K562 (cell line): ENCODE measurements around the gene DOK3. TPM values are rescaled to one million over a fixed set of nuclear protein-coding genes. Genes with fewer than 3 reads are reported as not detected.

Experiments
- CBX2 ChIP-seq: fragments of 200-600 bp; sonication (generic); IDR thresholded peaks from one replicate; pipeline ENCODE4 v1.6.1; 2012; ENCODE audit warnings: mild to moderate bottlenecking, low read length, inconsistent platforms; ENCODE audit not compliant: insufficient read depth, poor library complexity, severe bottlenecking
- CHD2 ChIP-seq: IDR thresholded peaks from 2 replicates; pipeline ENCODE4 v1.6.1; 2011; ENCODE audit warnings: low read depth, low read length
- EP400 ChIP-seq: fragments of 450-650 bp; IDR thresholded peaks from 2 replicates; pipeline ENCODE4 v1.6.1; 2017; ENCODE audit warnings: antibody characterized with exemption, mild to moderate bottlenecking, moderate library complexity
- FOXJ2 ChIP-seq: fragments of 200-800 bp; sonication (Bioruptor generic); IDR thresholded peaks from 2 replicates; pipeline ENCODE4 v1.6.1; 2016; ENCODE audit warnings: missing genetic modification characterization, missing compliant biosample characterization
- GTF2A2 ChIP-seq: IDR thresholded peaks from 2 replicates; pipeline ENCODE4 v1.6.1; 2016; ENCODE audit warnings: mild to moderate bottlenecking, missing genetic modification characterization, missing compliant biosample characterization
- HDAC1 ChIP-seq, 2 experiments: fragments of 450-650 bp; IDR thresholded peaks; 2 replicates each; pipeline ENCODE4 v1.6.1; 2016 to 2017; ENCODE audit warnings: inconsistent platforms in 1 of 2, mild to moderate bottlenecking in 1 of 2, moderate library complexity in 1 of 2
- NFRKB ChIP-seq: fragments of 450-650 bp; IDR thresholded peaks from 2 replicates; pipeline ENCODE4 v1.6.1; 2016; ENCODE audit warnings: low read depth
- RBM22 ChIP-seq: fragments of 200-400 bp; formaldehyde crosslinking; IDR thresholded peaks from 2 replicates; pipeline ENCODE4 v1.6.1; 2018; ENCODE audit warnings: low read length, low read depth; ENCODE audit not compliant: poor library complexity, severe bottlenecking
- RHOXF2B ChIP-seq: fragments of 250-450 bp; sonication (Bioruptor Pico); conservative IDR thresholded peaks from 2 replicates; pipeline ENCODE4 v1.5.1; 2021
- SIN3A ChIP-seq, 2 experiments: fragments of 150-350 bp in 1 of 2; IDR thresholded peaks; 2 replicates each; pipeline ENCODE4 v1.6.1; 2011 to 2016; ENCODE audit warnings: borderline replicate concordance in 2 of 2, low read depth in 2 of 2, low read length in 2 of 2, mild to moderate bottlenecking in 2 of 2, moderate library complexity in 2 of 2; ENCODE audit not compliant: control insufficient read depth in 1 of 2
- SLC30A9 ChIP-seq: fragments of 250-450 bp; sonication (Bioruptor Pico); IDR thresholded peaks from 2 replicates; pipeline ENCODE4 v1.8.0; 2022; ENCODE audit warnings: mild to moderate bottlenecking, moderate library complexity
- TAF9B ChIP-seq: fragments of 450-650 bp; IDR thresholded peaks from 2 replicates; pipeline ENCODE4 v1.6.1; 2018; ENCODE audit warnings: mild to moderate bottlenecking; ENCODE audit not compliant: partially characterized antibody
- ZNF124 ChIP-seq: sonication (generic); formaldehyde crosslinking; IDR thresholded peaks from 2 replicates; pipeline ENCODE4 v1.8.1; 2022; ENCODE audit warnings: missing genetic modification reagents
- ZNF311 ChIP-seq: fragments of 250-450 bp; sonication (Bioruptor Pico); IDR thresholded peaks from 2 replicates; pipeline ENCODE4 v1.4.0; 2020; ENCODE audit warnings: mild to moderate bottlenecking, moderate library complexity
- ZNF79 ChIP-seq: fragments of 250-450 bp; sonication (Bioruptor Pico); IDR thresholded peaks from 2 replicates; pipeline ENCODE4 v1.4.0; 2020; ENCODE audit warnings: low read depth, mild to moderate bottlenecking, moderate library complexity
- polyA plus RNA-seq, 8 experiments: library from polyadenylated mRNA; depleted of rRNA in 4 of 8; stranded (reverse) in 5 of 8; unstranded in 3 of 8; fragments of >200 nt; fragmentation: Nextera tagmentation in 2 of 8; fragmentation: Illumina TruSeq in 1 of 8; extraction: Ambion mirVana in 2 of 8; extraction: Trizol in 1 of 8; gene quantifications; 2 replicates each; pipeline versions ENCODE4 v1.2.1 to v1.2.3, GENCODE V29; 2011 to 2014; ENCODE audit warnings: inconsistent platforms in 1 of 8, missing spikeins in 1 of 8
- total RNA-seq, 7 experiments: library from RNA; depleted of rRNA in 6 of 7; stranded (reverse); fragments of >200 nt in 6 of 7; fragmentation: Illumina TruSeq in 2 of 7; extraction: Trizol in 2 of 7; gene quantifications; 2 replicates each; pipeline versions ENCODE4 v1.2.1 to v1.2.3, GENCODE V29; 2011 to 2021; ENCODE audit warnings: low replicate concordance in 1 of 7
- TF ChIP-seq, protein P1 (sequence below): fragments of 450-650 bp; IDR thresholded peaks from 2 replicates; pipeline ENCODE4 v1.6.1; 2018; ENCODE audit warnings: mild to moderate bottlenecking, low read depth; ENCODE audit not compliant: partially characterized antibody
- TF ChIP-seq, protein P2 (sequence below): fragments of 450-650 bp; IDR thresholded peaks from 2 replicates; pipeline ENCODE4 v1.6.1; 2016; ENCODE audit warnings: mild to moderate bottlenecking, moderate library complexity

The DOK3 gene
- total and polyA plus RNA-seq, 9 of the 15 experiments (the other 6 are each of a cell fraction or from before 2014, with no cell fraction given): 1.3 to 23.0 (median 8.0) TPM

DNA sequence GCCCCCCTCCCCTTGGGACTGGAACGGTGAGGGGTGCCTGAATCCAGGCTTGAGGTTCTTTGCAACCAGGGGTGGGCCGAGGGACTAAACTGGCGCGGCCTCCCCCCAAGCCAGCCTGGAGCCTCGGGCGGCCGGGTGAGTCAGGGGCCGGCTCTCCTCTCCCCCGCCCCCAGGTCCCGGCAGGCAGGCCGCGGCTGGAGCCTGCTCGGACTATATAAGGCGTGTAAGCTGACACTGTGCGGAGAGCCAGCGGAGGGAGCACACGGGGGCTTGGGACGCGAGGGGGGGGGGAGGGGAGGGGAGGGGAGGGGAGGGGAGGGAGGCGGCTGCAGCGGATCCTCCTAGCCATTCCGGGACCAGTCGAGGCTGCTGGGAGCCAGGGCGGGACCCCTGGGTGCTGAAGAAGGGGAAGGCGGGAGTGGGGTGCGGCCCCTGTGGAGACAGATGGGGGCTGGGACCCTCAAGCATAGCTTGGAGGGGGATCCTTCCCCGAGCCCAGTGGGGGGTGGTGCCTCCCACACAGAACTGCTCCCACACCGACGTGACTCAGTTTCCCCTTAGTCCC lies 12.8 kb downstream of the DOK3 start (continued):
- TF ChIP-seq, protein P1, sequence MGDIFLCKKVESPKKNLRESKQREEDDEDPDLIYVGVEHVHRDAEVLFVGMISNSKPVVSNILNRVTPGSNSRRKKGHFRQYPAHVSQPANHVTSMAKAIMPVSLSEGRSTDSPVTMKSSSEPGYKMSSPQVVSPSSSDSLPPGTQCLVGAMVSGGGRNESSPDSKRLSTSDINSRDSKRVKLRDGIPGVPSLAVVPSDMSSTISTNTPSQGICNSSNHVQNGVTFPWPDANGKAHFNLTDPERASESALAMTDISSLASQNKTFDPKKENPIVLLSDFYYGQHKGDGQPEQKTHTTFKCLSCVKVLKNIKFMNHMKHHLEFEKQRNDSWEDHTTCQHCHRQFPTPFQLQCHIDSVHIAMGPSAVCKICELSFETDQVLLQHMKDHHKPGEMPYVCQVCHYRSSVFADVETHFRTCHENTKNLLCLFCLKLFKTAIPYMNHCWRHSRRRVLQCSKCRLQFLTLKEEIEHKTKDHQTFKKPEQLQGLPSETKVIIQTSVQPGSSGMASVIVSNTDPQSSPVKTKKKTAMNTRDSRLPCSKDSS: no peak
- TF ChIP-seq EP400 (0 out of 2 replicates have a peak, but pooled peaks have one; percentile 4), ZNF311 (CRISPR knock-in tag) (no peak), HDAC1 (IDR thresholded peaks at IDR 0.05) (no peak), RHOXF2B (CRISPR knock-in tag) (no peak), NFRKB (no peak), GTF2A2 (tag) (no peak), CHD2 (no peak), TAF9B (no peak), SIN3A (IDR thresholded peaks at IDR 0.05; ENCODE audit: borderline replicate concordance in 2 of 2, control insufficient read depth in 1 of 2, low read depth in 2 of 2, low read length in 2 of 2) (no peak; a peak in 2 of 4 replicates), ZNF124 (CRISPR knock-in tag) (no peak), SLC30A9 (no peak), ZNF79 (CRISPR knock-in tag) (no peak), CBX2 (no peak), FOXJ2 (tag) (no peak), RBM22 (peak; percentile 75)
- TF ChIP-seq, protein P2, sequence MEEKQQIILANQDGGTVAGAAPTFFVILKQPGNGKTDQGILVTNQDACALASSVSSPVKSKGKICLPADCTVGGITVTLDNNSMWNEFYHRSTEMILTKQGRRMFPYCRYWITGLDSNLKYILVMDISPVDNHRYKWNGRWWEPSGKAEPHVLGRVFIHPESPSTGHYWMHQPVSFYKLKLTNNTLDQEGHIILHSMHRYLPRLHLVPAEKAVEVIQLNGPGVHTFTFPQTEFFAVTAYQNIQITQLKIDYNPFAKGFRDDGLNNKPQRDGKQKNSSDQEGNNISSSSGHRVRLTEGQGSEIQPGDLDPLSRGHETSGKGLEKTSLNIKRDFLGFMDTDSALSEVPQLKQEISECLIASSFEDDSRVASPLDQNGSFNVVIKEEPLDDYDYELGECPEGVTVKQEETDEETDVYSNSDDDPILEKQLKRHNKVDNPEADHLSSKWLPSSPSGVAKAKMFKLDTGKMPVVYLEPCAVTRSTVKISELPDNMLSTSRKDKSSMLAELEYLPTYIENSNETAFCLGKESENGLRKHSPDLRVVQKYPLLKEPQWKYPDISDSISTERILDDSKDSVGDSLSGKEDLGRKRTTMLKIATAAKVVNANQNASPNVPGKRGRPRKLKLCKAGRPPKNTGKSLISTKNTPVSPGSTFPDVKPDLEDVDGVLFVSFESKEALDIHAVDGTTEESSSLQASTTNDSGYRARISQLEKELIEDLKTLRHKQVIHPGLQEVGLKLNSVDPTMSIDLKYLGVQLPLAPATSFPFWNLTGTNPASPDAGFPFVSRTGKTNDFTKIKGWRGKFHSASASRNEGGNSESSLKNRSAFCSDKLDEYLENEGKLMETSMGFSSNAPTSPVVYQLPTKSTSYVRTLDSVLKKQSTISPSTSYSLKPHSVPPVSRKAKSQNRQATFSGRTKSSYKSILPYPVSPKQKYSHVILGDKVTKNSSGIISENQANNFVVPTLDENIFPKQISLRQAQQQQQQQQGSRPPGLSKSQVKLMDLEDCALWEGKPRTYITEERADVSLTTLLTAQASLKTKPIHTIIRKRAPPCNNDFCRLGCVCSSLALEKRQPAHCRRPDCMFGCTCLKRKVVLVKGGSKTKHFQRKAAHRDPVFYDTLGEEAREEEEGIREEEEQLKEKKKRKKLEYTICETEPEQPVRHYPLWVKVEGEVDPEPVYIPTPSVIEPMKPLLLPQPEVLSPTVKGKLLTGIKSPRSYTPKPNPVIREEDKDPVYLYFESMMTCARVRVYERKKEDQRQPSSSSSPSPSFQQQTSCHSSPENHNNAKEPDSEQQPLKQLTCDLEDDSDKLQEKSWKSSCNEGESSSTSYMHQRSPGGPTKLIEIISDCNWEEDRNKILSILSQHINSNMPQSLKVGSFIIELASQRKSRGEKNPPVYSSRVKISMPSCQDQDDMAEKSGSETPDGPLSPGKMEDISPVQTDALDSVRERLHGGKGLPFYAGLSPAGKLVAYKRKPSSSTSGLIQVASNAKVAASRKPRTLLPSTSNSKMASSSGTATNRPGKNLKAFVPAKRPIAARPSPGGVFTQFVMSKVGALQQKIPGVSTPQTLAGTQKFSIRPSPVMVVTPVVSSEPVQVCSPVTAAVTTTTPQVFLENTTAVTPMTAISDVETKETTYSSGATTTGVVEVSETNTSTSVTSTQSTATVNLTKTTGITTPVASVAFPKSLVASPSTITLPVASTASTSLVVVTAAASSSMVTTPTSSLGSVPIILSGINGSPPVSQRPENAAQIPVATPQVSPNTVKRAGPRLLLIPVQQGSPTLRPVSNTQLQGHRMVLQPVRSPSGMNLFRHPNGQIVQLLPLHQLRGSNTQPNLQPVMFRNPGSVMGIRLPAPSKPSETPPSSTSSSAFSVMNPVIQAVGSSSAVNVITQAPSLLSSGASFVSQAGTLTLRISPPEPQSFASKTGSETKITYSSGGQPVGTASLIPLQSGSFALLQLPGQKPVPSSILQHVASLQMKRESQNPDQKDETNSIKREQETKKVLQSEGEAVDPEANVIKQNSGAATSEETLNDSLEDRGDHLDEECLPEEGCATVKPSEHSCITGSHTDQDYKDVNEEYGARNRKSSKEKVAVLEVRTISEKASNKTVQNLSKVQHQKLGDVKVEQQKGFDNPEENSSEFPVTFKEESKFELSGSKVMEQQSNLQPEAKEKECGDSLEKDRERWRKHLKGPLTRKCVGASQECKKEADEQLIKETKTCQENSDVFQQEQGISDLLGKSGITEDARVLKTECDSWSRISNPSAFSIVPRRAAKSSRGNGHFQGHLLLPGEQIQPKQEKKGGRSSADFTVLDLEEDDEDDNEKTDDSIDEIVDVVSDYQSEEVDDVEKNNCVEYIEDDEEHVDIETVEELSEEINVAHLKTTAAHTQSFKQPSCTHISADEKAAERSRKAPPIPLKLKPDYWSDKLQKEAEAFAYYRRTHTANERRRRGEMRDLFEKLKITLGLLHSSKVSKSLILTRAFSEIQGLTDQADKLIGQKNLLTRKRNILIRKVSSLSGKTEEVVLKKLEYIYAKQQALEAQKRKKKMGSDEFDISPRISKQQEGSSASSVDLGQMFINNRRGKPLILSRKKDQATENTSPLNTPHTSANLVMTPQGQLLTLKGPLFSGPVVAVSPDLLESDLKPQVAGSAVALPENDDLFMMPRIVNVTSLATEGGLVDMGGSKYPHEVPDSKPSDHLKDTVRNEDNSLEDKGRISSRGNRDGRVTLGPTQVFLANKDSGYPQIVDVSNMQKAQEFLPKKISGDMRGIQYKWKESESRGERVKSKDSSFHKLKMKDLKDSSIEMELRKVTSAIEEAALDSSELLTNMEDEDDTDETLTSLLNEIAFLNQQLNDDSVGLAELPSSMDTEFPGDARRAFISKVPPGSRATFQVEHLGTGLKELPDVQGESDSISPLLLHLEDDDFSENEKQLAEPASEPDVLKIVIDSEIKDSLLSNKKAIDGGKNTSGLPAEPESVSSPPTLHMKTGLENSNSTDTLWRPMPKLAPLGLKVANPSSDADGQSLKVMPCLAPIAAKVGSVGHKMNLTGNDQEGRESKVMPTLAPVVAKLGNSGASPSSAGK: no peak
